OCI-LY3 (cell line): Measurements from ENCODE around the gene BCO2.

Experiments
- H2AFZ ChIP-seq: fragments of 200-600, 300-600 bp; shearing (Covaris generic); 2 replicates; pipeline ENCODE4 v1.6.0; 2014; ENCODE audit warnings: antibody characterized with exemption, low read depth, low read length
- H3K27ac ChIP-seq: fragments of 200-600, 300-600 bp; sonication (generic); 2 replicates; pipeline ENCODE4 v1.5.1; 2014; ENCODE audit warnings: mild to moderate bottlenecking, low read length, moderate library complexity, mixed read lengths
- H3K27me3 ChIP-seq: fragments of 200-600, 300-600 bp; sonication (generic); 2 replicates; pipeline ENCODE4 v1.6.1; 2014; ENCODE audit warnings: low read depth, low read length, mixed read lengths
- H3K36me3 ChIP-seq: fragments of 200-600, 300-600 bp; sonication (generic); replicated peaks from 2 replicates; pipeline ENCODE3; 2014; ENCODE audit warnings: low read depth, low read length, mixed read lengths
- H3K4me1 ChIP-seq: fragments of 300-600, 200-600 bp; sonication (generic); 2 replicates; pipeline ENCODE4 v1.6.1; 2014; ENCODE audit warnings: low read length, mixed read lengths
- H3K4me2 ChIP-seq: fragments of 200-600, 300-600 bp; sonication (generic); 2 replicates; pipeline ENCODE4 v1.6.1; 2014; ENCODE audit warnings: low read length, mixed read lengths
- H3K4me3 ChIP-seq: fragments of 300-600, 200-600 bp; sonication (generic); 2 replicates; pipeline ENCODE4 v1.5.1; 2014; ENCODE audit warnings: antibody characterized with exemption, mild to moderate bottlenecking, low read length, moderate library complexity
- H3K79me2 ChIP-seq: fragments of 300-600, 200-600 bp; shearing (Covaris generic); 2 replicates; pipeline ENCODE4 v1.6.1; 2014; ENCODE audit warnings: mild to moderate bottlenecking, low read length, mixed read lengths
- H3K9ac ChIP-seq: fragments of 300-600, 200-600 bp; shearing (Covaris generic); 2 replicates; pipeline ENCODE4 v1.6.0; 2014; ENCODE audit warnings: mild to moderate bottlenecking, low read length, moderate library complexity
- H3K9me3 ChIP-seq: fragments of 200-600, 300-600 bp; shearing (Covaris generic); 2 replicates; pipeline ENCODE4 v1.6.1; 2014; ENCODE audit warnings: low read length, mixed read lengths; ENCODE audit not compliant: insufficient read depth
- H4K20me1 ChIP-seq: fragments of 200-600, 300-600 bp; sonication (generic); 2 replicates; pipeline ENCODE4 v1.6.1; 2016; ENCODE audit warnings: low read length, mixed read lengths; ENCODE audit not compliant: insufficient read depth
- CTCF ChIP-seq: fragments of 200-600, 300-600 bp; sonication (generic); IDR thresholded peaks from 2 replicates; pipeline ENCODE4 v1.5.1; 2014; ENCODE audit warnings: antibody characterized with exemption, low read length, low read depth
- EZH2phosphoT487 ChIP-seq: fragments of 200-600 bp; shearing (Covaris generic); IDR thresholded peaks from 2 replicates; pipeline ENCODE4 v1.6.1; 2018; ENCODE audit warnings: antibody characterized with exemption, mixed run types, low read depth

The BCO2 gene

DNA sequence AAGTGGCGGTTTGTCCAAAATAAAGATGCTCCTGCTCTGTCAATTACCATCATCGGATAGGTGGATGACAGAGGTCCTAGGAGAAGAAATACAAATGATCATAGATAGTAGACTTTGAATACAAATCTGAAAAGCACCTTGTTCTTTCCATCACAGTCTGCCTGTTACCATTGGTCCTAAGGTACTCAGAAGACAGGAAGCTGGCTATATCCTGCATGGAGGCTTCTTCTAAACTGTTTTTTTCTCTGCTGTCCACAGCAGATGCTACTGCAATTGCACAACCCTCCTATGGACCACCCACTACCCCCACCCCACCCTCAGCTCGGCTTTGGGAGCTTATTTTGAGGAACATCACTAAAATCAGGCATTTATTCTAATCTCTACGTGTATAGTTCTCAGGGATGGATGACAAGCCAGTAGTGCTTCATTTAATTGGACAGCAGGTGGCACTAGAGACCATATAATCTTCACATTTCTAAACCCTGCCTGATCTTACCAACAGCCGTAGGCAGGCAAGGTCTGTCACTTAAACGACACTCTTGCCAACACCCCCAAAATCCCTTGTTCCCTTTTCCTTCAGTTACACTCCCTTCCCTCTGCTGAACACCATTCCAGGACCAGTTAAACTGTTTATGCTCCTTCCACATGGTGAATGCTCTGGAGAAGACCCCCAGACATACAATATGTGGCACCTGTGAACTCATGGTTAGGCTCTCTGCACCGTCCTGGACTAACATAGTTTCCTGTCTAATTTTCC is 44.3 kb downstream of the BCO2 start:
- H3K4me1 ChIP-seq: no peaks in the 10 kb centered on the region
- no peak for TF ChIP-seq EZH2phosphoT487
- peak; percentile 79 for TF ChIP-seq CTCF
- no peaks in the 10 kb centered on the region for H4K20me1 ChIP-seq
- no peak overlapping the region for H3K27ac ChIP-seq
- no peaks in the 10 kb centered on the region for H3K36me3 ChIP-seq
- H3K4me3 ChIP-seq: no peak overlapping the region
- no peaks in the 10 kb centered on the region for H3K9me3 ChIP-seq
- no peaks in the 10 kb centered on the region for H3K27me3 ChIP-seq
- no peaks in the 10 kb centered on the region for H3K79me2 ChIP-seq
- peak overlapping the region; percentile 86; the same call in 1 of the 2 replicates for H2AFZ ChIP-seq
- H3K9ac ChIP-seq: no peak overlapping the region
- H3K4me2 ChIP-seq: peak overlapping the region; percentile 49

GRCh38 chr11:112221274-112221835 is 46.0 kb downstream of the BCO2 start:
- H3K27me3 ChIP-seq: no peaks in the 10 kb centered on the region
- H3K4me2 ChIP-seq: no peak overlapping the region
- H4K20me1 ChIP-seq: no peaks in the 10 kb centered on the region
- H3K4me1 ChIP-seq: no peaks in the 10 kb centered on the region
- no peak overlapping the region for H3K4me3 ChIP-seq
- H3K79me2 ChIP-seq: no peaks in the 10 kb centered on the region
- H3K9ac ChIP-seq: no peak overlapping the region
- TF ChIP-seq EZH2phosphoT487 (no peak), CTCF (no peak)
- no peak overlapping the region for H3K27ac ChIP-seq
- H3K36me3 ChIP-seq: no peaks in the 10 kb centered on the region
- H3K9me3 ChIP-seq: no peaks in the 10 kb centered on the region
- no peak overlapping the region for H2AFZ ChIP-seq

GRCh38 chr11:112222303-112222702 is 47.0 kb downstream of the BCO2 start:
- Histone ChIP-seq H3K79me2 (peaks cover 8% of the 10 kb centered on the region), H4K20me1 (no peaks in the 10 kb centered on the region), H3K4me2 (no peak overlapping the region), H3K27ac (no peak overlapping the region), H3K4me3 (no peak overlapping the region), H3K36me3 (no peaks in the 10 kb centered on the region), H3K9me3 (no peaks in the 10 kb centered on the region), H3K27me3 (no peaks in the 10 kb centered on the region), H3K9ac (no peak overlapping the region), H2AFZ (no peak overlapping the region), H3K4me1 (peaks cover 4% of the 10 kb centered on the region)
- TF ChIP-seq EZH2phosphoT487 (no peak), CTCF (no peak)

DNA sequence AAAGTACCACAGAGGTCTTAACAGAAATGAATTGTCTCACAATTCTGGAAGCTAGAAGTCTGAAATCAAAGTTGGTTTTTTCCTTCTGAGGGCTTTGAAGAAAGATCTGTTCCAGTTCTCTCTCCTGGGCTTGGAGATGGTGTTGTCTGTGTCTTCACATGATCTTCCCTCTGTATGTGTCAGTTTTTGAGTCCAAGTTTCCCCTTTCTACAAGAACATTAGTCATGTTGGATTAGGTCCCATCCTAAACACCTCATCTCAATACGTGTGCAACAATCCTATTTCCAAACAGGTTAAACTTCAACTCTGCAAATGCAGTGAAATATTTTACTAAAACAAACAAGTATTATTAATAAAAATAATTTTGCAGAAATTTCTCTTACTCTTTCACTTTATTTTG is 47.8 kb downstream of the BCO2 start:
- Histone ChIP-seq H3K4me1 (peaks cover 9% of the 10 kb centered on the region), H3K9me3 (no peaks in the 10 kb centered on the region), H3K79me2 (peaks cover 14% of the 10 kb centered on the region), H3K27me3 (no peaks in the 10 kb centered on the region), H3K9ac (no peak overlapping the region), H3K4me2 (no peak overlapping the region), H2AFZ (no peak overlapping the region), H3K4me3 (no peak overlapping the region), H3K27ac (no peak overlapping the region), H4K20me1 (no peaks in the 10 kb centered on the region), H3K36me3 (no peaks in the 10 kb centered on the region)
- TF ChIP-seq CTCF: no peak
- no peak for TF ChIP-seq EZH2phosphoT487
